Stimulated activated CD8-positive, alpha-beta memory T cell treated with anti-CD3 and anti-CD28 coated beads, Interleukin-7, amount 100 ng/mL, for 48 hours (primary cell): ENCODE results near the gene MSMP.

Experiments used
- DNase-seq, 2 donors: peaks; one replicate each; pipeline ENCODE4 v3.0.0-alpha.2; 2020; ENCODE audit warnings: low read depth in 1 of 2; ENCODE audit errors: extremely low read depth in 1 of 2

Gene MSMP

GRCh38 chr9:35771943-35772342, 17.9 kb upstream of the MSMP start:
- no peak for DNase-seq

GRCh38 chr9:35771534-35771933, 17.5 kb upstream of the MSMP start:
- no peak for DNase-seq

- no peak for DNase-seq
These were observed 17.0 kb upstream of the MSMP start for GRCh38 chr9:35771075-35771433.

- DNase-seq, result no peak
These were observed 15.7 kb upstream of the MSMP start for GRCh38 chr9:35769763-35770162.

DNA sequence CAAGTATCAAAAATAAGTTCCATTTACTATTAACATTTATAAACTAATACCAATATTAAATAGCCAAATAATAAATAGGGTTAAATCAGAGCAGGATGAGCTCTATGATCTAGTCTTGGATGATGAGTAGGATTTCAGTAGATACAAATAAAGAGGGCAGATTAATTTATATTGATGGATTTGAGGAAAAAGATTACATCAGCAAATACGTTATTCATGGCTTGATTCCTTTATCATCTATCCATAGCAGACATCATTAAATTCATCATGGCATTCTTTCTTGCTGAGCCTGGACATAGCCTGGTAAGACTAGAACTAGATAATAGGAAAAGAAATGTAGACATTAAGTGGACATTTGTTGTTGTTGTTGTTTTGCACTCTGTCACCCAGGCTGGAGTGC, 13.4 kb upstream of the MSMP start:
- DNase-seq, result no peak

GRCh38 chr9:35766997-35767396, 12.9 kb upstream of the MSMP start:
- DNase-seq, result no peak

DNA sequence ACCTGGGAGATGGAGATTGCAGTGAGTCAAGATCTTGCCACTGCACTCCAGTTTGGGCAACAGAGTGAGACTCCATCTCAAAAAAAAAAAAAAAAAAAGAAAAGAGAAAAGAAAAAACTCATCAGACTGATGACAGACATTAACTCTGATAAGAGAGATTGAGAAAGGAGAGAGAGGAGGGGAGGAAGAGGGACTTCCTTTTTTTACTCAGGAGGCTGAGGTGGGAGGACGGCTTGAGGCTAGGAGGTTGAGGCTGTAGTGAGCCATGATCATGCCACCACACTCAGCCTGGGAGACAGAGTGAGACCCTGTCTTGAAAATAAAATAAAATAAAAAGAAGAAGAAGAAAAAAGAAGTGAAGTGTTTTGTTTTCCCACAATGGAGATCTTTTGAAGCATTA, 9.7 kb upstream of the MSMP start:
- DNase-seq, result no peak

DNA sequence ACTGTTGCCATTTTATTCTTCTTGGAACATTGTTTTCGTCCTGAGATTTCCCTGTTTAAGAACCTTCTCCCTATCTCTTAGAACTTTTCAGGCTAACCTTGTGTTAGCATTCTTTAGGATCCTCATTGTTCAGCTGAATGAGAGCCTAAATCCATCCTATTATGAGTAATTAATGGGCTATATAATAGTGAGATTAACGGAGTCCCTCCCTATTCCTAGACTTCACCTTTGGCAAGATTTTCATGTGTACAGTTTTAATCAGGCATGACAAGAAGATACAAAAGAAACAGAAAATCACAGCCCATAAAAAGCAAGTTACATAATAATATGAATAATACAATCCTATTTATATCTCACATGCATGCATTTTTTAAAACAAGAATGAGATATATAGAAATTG, 9.1 kb upstream of the MSMP start:
- no peak for DNase-seq

- no peak for DNase-seq
These were observed 6.6 kb upstream of the MSMP start for GRCh38 chr9:35760651-35761050.

GRCh38 chr9:35759795-35760194, 5.7 kb upstream of the MSMP start:
- DNase-seq, result no peak

- DNase-seq, result no peak
These were observed 4.5 kb upstream of the MSMP start for GRCh38 chr9:35758475-35759050.

- DNase-seq, result no peak
These were observed 3.8 kb upstream of the MSMP start for GRCh38 chr9:35757892-35758275.

DNA sequence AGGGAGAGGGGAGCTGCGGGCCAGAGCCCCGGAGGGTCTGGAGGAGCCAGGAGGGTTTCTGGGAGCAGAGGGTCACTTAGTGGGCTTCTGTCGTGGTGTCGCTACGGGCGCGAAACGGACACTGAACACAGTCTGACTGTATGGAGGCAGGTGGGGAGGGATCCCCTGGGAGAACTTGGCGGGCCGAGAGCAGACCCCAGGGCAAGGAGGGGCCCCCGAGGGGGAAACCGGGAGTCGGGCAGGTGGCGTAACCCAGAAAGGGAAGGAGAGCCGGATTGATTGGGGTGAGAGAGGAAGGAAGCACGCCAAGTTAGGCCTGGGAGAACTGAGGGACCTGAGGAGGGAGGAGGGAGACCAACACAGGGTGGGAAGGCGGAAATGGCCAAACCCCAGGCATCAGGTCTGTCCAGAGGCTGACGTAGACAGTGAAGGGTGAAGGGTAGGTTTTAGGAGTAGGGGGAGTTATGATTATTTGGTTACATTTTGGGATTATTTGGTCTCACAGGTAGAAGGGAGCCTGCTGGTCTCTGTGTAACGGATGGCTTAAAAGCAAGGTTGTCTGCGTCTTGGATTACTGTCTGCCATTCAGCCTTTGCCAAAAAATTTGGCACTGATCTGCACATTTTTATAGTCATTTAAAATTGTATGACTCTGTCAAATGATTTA, 3.3 kb upstream of the MSMP start:
- no peak for DNase-seq

DNA sequence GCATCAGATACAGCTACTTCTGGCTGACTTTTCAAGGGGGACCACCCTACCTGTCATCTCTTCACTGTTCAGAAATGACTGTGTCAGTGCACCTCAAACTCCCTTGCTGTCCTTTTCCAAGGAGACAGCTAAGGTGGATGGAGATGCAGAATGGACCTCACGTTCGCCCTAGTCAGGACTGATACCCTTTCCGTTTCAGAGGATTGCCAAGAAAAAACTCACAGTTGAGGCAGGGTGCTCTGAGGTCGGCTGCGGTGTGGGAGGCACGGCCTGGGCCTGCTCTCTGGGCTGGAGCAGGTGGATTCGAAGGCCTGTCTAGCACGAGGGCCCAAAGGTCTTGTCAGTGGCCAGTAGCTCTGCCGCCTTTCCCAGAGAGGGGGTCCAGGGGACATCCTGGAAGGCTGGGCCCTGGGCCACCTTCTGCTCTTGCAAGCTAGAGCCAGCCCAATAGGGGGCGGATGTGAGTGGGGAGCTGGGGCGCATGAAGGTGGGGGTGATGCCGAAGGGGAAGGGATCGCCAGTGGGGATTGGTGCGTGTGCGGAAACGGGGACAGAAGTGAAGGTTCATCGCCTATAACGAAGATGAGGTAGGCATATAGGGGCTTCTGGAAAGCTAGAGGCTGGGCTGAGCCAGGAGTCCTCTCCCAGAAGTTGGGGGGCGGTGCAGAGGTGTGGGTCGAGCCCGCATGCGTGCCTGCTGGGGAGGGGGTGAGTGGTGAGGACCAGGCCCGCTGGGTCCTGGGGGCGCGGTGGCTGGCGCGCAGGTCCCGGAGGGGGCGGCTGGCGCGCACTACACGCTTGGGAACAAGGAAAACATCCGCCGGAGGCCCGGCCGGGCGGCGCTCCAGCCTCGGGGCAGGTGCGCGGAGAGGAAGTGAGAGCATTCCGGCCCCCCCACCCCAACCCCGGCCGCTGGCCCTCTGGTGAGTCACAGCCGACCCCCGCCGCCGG, 2.5 kb upstream of the MSMP start:
- peak; percentile 52 to 79 for DNase-seq

DNA sequence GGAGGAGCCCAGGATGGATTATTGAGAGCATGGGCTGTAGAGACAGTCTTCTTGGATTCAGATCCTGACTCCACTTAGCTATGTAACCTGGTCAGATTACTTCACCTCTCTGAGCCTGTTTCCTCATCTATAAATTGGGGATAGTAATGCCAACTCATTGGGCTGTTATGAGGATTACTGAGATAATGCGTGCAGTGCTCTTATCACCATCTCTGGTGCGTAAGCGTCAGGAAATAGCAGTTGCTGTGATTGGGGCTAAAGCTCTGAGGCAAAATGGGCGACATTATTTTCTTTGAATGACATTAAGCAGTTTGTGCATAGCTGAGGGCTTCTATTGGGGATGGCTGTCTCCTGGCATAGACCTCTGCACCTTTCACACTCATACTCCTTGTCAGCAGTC, 995 bp upstream of the MSMP start:
- no peak for DNase-seq

- DNase-seq, result no peak
These were observed 610 bp downstream of the MSMP start for GRCh38 chr9:35753466-35753865.

GRCh38 chr9:35750256-35750531, 3.9 kb downstream of the MSMP start:
- DNase-seq, result no peak

- no peak for DNase-seq
These were observed 4.4 kb downstream of the MSMP start for GRCh38 chr9:35749515-35750255.

GRCh38 chr9:35748858-35749514, 5.1 kb downstream of the MSMP start, which contains the start of the genes GBA2 and RGP1:
Gene GBA2, minus strand, starts transcription at chr9:35749228. Its CDS starts 524 bp downstream, at chr9:35748704.
Gene RGP1, plus strand, starts transcription at chr9:35749287. Its CDS starts 469 bp downstream, at chr9:35749756.
- DNase-seq, result peak; percentile 54 to 63

DNA sequence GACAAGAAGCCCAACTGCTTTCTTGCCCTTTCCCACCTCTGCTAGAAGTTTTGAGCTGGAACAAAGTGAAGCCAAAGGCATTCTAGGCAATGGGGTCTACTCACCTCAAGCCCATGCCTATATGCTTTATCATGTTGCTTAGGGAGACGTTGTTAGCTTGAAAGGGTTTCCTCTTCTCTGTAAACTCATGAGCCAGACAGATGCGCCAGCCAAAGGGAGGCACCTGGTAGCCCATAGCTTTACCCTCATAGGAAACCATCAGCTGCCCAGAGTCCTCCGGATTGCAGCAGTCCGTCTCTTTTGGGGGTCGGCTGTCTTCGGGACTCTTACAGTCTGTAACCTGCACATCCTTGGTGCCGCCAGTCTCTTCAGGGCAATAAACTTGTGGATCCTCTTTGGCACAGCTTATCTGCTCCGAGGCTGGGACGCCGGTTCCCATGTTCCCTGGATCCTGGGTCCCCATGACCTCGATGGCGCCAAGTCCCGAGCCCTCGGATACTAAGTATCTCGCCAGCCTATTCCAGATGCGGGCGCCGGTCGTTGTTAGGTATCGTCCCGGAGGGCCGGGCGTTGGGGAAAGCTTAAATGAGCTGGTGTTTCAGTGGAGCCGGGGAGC, 5.7 kb downstream of the MSMP start:
- DNase-seq, result no peak
